Gastroesophageal sphincter (tissue), 3 donors: ENCODE data around the gene SHISAL2A.

ENCODE experiments used
- EP300 ChIP-seq: sonication (generic); formaldehyde crosslinking; IDR thresholded peaks from one replicate; pipeline ENCODE4 v1.6.1; 2017; ENCODE audit warnings: antibody characterized with exemption, mild to moderate bottlenecking
- POLR2A ChIP-seq, 2 donors: fragments of 450-650 bp; IDR thresholded peaks; one replicate each; pipeline ENCODE4 v1.6.1; 2017; ENCODE audit warnings: antibody characterized with exemption in 2 of 2, mild to moderate bottlenecking in 2 of 2, moderate library complexity in 1 of 2
- POLR2AphosphoS5 ChIP-seq: sonication (generic); formaldehyde crosslinking; IDR thresholded peaks from one replicate; pipeline ENCODE4 v1.6.1; 2017; ENCODE audit warnings: antibody characterized with exemption
- TF ChIP-seq, protein P1 (sequence below), 4 experiments: fragments of 200-600 bp in 2 of 4; fragments of 450-650 bp in 2 of 4; sonication (generic) in 1 of 4; IDR thresholded peaks; one replicate each; pipeline ENCODE4 v1.5.1; 2017 to 2019; ENCODE audit warnings: antibody characterized with exemption in 4 of 4, mild to moderate bottlenecking in 2 of 4, moderate library complexity in 2 of 4

- no peak for TF ChIP-seq POLR2A (IDR thresholded peaks at IDR 0.05)
- no peak for TF ChIP-seq EP300
- TF ChIP-seq, protein P1, sequence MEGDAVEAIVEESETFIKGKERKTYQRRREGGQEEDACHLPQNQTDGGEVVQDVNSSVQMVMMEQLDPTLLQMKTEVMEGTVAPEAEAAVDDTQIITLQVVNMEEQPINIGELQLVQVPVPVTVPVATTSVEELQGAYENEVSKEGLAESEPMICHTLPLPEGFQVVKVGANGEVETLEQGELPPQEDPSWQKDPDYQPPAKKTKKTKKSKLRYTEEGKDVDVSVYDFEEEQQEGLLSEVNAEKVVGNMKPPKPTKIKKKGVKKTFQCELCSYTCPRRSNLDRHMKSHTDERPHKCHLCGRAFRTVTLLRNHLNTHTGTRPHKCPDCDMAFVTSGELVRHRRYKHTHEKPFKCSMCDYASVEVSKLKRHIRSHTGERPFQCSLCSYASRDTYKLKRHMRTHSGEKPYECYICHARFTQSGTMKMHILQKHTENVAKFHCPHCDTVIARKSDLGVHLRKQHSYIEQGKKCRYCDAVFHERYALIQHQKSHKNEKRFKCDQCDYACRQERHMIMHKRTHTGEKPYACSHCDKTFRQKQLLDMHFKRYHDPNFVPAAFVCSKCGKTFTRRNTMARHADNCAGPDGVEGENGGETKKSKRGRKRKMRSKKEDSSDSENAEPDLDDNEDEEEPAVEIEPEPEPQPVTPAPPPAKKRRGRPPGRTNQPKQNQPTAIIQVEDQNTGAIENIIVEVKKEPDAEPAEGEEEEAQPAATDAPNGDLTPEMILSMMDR (IDR thresholded peaks at IDR 0.05) = no peak
- no peak for TF ChIP-seq POLR2AphosphoS5
Observed at GRCh38 chr1:52674497-52675384, 41.8 kb downstream of the SHISAL2A start.
